Measurements from ENCODE around the gene FAF1.

Gene FAF1

DNA sequence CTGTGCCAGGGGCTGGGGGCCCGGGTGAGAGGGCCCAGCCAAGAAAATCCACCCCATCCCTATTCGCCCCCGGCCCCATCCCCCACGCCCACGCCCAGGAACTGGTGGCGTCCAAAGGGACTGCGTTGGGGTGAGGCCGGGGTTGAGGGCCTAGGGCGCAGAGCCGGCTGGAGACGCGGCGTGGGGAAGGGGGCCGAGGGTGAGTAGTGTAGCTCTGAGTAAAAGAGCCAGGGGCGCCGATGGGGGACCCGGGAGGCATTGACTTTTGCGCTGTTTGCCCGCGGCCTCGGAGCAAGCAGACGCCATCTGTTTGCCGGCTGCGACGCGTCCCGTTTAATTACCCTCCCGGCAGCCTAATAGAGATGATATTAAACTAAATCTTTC is 533.4 kb downstream of the FAF1 start:
- no peak for DNase-seq (ENCODE audit: low read depth)

DNA sequence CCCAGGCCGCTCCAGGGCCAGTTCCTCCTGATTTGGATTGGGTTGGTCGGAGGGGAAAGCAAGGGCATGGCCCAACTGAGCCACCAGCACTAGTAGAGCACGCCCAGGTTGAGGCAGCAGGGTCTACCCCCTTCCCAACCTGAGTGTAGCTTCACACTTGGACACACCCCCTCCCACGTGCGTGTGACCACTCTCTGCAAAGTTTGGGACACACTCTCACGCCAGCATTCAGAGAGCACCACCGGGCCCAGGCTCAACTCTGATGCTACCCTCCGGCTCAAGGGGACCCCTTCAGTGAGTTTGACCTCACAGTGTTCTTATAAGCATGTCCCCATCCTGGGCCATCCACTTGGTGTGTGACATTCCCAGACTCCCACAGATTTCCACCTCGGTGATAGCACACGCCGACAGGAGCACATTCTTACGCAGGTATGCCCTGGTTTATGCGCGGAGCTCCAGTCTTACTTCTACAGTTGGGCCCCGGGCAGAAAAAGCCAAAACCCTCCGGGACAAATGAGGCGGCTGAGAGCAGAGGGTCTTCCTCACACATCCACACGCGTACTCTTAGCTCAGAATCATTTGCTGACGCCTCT is 533.9 kb downstream of the FAF1 start:
- no peak for DNase-seq (ENCODE audit: low read depth)

DNA sequence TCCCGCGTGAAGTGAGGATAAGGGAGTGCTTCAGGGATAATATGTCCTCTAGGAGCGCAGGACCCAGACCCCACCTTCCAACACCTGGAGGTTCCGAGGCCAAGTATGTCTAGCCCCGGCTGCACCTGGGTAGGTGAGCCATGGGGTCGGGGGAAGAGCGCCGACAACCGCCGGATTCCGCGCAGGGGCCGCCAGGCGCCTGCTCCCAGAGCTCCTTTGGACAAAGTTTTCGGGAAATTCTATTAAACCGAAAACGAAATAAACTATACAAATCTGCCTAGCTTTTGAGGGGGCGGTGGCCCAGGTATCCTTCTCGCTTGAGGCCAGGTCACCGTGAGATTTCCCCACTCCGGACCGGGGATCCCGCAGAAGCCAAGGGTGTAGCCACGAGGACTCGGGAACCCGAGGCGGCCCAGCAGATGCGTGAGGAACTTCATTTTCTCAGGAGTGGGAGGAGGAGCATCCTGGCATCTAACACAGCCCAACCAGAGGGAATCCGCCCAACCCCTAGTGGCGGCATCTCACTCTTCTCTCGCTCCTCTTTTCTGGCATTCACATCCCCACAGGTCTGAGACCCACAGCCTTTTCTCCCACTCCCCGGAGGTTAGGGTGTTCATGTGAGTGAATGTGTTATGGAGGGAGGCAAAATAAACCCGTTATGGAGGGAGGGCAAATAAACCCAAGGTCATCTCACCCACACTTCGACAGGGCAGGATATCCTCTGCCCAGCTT is 534.5 kb downstream of the FAF1 start:
- DNase-seq (ENCODE audit: low read depth), result no peak

DNA sequence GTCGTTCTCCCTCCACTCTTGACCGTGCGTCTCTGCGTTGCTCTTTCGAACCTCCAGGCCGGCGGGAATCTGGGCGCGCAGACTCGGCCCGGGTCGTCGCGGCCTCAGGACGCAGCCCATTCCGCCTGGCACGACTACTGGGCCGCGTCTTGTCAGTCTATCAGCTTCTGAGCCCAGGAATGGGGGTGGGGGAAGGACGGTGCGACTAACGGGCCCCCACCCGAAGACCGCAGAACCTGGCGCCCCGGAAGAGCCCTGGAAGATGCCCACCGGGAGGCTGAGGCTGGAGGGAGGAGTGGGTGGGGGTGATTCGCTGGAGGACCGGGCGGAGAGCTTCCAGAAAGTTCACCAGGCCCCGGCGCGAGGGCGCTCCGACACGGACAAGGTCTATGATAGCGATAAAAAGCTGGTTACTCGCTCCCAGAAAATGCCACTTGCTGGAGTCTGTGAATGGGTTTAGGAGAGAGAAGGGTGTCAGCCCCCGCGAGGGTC is 535.1 kb downstream of the FAF1 start:
- DNase-seq (ENCODE audit: low read depth), result no peak

DNA sequence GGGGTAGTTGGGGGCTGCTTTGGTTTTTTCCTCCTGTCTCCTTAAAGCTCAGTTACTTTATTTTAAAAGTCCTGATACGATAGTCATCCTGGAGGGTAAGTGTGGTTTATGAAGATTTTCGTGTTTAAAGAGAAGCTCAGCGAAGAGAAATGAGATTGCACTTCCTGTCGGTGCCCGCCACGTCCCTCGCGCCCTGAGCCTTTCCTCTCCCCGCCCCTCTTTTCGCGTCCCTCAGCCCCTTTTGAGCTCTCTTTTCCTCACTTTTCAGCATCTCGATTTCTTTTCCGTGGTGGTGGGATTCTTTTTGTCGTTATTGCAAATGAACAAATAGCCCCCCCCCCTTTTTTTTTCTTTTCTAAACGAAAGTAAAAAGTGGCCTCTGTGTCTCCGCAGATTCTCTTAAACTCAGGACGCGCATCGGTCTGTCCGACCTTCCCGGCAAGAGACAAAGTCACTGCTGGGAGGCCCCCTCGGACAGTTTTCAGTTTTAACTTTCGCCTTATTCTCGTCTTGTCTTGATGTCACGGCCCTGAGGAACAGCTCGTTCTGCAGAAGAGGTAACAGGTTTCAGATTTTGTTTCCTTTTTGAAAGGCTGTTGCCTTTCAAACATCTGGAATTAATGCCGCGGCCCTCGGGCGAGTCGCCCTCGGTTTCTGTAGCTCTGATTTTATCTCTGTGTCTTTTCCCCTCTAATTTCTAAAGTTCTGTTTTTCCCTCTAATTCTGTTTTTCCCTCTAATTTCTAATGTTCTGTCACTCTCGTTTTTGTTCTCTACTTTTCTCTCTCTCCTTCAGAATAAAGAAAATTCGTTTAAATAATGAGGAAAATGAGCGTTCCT is 535.8 kb downstream of the FAF1 start:
- no peak for DNase-seq (ENCODE audit: low read depth)

DNA sequence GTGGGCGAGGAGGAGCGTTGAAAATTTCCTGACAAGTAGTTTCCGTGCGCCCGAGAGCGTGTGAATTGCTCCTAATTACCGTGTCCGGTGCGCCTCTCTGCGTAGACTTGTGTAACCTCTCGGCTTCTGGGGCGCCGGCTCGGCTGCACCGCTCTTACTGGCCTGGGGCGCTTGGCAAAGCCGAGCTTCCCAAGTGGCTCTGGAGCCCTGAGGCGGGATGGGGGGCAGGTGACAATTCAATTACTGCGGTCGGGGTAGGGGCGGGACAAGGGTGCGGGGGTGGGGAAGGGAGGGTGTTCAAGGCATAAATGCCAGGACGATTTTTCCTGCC is 536.4 kb downstream of the FAF1 start:
- DNase-seq (ENCODE audit: low read depth), result no peak

DNA sequence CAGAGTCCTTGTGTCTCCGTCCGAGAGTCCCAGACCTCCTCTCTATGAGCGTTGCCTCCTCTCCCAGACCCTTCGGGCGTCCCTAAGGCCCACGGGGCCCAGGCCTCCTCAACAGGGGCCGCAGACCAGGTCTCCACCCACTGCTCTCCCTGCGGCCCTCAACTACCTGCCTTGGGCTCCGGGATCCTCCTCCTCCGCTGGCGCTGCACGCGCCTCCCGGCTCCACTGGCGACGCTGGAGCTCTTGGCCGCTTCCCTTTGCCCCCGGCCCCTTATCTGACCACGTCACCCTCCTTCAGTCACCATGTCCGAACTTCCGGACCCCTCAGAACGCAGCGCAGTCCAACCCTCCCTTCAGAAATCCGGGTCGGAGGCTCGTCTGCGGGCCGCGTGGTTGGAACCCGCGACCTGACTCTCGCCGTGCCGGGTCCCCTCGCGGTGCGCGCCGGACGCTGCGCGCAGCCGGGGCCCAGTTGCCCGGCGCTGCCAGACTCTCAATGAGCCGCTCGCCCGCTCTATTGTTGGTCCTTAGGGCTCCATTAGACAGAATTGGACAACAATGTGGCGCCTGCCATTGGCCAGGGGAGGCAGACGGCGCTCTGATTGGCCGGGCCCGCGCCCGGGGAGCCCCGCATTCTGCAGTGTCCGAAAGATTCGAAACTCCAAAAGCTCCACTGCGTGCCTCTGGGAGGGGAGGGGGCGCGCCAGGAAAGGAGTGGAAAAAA is 537.0 kb downstream of the FAF1 start, which contains the start of gene DMRTA2:
TSS of gene DMRTA2 (minus strand) at position 498 of the 724 bp plus-strand sequence. CDS start 1,907 bp downstream, outside the sequence.
- DNase-seq (ENCODE audit: low read depth), result no peak

DNA sequence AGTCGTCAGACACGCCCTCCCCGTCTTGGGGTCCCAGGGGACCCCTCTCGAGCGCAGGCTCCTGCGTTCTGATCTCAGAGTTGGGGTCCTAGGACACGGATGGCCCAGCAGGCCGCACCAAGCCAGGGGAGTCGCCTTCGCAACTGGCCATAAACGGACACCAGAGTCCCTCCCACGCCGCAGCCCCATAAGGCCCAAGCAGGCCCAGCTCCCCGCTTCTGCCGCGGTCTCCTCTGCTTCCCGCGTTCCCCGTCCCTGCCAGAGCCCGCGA is 537.5 kb downstream of the FAF1 start:
- DNase-seq (ENCODE audit: low read depth), result no peak

DNA sequence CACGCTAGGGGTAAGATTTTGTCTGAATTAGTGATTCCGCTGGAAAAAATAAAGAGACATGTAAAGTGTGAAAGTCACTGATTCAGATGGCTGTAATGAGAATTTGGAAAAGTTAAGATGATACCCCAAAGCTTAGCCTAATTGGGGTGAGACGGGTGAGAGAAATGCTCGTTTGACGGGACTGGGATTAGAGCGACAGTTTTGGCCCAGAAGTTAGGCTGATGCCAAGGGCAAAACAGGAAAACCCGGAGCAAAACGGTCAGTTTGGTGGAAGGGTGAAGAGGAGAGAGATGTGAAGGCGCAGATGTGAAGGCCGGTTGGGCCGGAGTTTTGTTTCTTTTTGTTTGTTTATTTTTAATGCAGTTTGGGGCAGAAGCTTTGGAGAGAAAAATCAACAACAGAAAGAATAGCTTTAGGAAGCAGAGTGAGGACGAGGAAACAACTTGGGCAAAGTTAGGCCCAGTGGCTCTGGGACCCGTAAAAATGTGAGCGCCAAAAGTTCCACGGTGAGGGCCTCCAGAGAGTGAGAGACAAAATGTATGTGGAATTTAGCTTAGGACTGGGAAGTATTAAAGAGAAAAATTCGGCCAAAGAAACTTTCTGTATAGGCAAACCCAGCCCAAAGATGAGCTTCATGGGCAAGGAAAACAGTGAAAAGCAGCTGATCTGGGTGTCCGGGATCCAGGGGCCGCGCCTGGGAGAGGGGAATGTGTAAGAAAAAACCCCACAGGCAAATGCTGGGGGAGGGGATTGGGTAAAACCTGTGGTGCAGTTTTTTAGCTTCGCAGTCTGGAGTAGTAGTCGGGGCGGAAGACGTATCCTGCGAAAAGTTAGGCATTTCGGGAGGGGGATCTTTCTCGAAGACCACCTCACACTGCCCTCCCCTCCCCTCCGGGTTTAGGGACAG is 538.0 kb downstream of the FAF1 start:
- no peak for DNase-seq (ENCODE audit: low read depth)

DNA sequence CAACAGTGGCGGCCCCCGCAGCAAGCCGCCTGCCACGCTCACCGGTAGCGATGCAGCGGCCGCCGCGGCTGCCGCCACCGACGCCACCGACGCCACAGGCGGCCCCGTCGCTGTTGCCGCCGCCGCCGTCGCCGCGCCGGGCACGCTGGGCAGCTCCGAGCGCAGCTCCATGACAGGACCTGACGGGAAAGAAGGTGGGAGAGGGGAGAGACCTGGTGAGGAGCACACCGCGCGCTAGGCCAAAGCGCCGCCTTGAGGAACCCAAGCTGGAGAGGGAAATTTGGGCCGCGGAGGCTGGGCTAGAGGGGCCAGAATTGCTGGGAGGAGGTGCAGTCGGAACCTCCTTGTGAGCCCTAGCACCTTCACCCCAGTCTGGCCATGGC is 538.7 kb downstream of the FAF1 start:
- no peak for DNase-seq (ENCODE audit: low read depth)

DNA sequence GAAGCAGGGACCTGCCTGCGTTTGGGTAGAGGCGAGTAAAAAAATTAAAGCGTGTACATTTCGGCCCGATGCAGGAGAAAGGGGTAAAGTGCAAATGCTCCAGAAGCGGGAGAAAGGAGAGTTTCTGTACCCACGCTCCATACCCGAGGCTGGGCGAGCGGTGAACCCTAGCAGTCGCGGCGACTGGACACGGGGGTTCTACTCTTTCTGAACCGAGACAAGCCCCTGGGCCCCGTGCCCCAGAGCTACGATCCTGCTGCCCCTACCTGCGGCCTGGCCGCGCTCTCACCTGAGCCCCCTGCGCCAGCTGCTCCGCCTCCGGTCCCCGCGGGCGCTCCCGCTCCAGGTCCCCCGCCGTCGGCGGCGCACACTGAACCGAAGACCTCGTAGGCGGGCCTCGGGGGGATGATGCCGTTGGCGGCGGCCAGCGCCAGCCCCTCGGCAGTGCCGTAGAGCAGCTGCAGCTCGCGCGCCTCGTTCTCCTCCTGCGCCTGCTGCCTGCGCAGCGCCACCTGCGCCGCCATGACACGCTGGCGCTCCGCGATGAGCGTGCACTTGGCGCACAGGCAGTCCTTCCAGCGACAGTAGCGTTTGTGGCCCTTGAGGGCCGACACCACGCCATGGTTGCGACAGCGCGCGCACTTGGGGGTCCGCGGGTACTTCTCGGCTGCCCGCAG is 539.2 kb downstream of the FAF1 start:
- DNase-seq (ENCODE audit: low read depth), result no peak

DNA sequence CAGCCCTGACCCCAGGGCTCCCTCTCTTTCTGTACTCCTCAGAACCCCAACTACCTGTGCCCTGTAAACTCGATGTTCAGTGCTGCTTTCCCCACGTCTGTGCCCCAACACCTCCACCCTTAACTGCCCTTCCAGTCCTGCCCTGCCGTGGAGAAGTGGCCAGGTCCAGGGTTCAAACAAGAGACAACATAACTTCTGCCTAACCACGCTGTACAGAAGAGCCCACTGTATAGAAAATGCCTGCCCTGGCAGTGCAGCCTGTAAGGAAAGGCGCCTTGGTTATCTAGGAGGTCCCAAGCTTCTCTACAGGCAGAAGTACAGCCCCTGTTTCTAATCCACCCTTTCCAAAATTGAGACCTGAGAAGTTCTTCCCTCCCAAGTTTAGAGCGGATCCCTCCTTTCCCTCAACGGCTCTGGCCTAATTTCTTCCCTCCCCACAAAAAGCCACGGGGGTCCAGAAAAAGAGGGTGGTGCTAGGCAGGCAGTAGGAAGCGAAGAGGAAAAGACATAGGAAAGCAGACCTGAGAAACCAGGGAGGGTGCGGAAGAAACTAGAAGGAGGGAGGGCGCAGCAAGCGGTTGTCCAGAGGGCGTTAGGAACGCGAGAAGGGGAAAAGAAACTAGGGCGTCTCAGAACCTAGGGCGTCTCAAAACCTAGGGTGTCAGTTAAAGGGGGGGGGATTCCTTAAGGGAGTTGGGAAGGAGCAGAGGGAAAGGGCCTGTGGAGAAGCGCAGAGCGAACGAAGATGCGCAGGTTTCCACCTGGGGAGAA is 540.0 kb downstream of the FAF1 start:
- DNase-seq (ENCODE audit: low read depth), result no peak

DNA sequence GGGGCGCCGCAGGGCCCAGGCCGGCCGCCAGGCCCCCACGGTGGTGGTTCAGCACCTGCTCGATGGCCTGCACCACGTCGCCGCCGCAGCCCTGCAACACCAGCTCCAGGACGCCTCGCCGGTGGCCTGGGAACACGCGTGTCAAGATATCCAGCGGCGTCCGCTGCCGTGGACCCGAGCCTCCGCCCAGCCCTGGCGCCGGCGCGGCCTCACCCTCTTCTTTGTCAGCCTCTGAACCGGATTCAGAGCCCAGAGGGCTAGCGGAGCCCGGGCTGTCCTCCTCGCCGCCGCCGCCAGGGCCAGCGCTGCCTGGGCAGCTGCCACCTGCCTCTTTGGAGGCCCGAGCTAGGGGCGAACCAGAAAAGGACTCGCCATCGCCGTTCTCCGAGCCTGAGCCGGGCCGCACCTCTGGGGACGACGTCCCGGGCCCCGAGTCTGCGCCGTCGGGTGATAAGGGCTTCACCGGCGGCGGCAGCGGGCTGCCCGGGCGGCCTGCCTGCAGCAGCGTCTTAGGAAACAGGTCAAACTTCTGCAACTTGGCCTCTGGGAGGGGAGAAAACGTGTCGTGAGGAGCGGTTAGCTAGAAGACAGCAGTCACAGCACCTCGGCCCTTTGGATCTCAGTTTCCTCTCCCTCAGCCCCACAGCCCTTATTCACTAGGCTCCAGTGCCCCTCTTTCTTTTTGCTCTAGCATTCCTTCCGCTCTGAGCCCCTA is 540.7 kb downstream of the FAF1 start:
- DNase-seq (ENCODE audit: low read depth), result no peak

DNA sequence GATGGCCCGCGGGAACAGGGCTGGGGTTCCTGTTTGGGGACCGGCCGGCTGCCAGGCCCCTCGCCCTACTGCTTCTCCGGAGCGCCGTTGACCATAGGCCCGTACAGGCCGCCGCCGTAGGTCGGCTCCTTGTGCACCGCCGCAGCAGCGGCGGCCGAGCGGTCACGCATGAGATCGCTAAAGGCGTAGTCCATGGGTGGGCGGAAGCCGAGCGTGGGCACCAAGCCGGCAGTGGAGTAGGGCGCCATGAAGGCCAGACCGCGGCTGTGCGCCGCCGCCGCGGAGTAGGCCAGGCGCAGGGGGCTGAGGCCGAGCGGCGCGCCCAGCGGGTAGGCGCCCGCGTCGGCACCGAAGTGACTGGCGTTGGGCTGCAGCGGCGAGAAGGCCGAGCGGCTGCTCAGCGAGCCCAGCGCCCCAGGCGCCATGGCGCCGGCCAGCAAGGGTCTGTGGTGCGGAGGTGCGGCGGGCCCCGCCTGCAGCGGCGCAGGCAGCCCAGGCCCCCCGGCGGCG is 541.4 kb downstream of the FAF1 start:
- DNase-seq (ENCODE audit: low read depth), result no peak

DNA sequence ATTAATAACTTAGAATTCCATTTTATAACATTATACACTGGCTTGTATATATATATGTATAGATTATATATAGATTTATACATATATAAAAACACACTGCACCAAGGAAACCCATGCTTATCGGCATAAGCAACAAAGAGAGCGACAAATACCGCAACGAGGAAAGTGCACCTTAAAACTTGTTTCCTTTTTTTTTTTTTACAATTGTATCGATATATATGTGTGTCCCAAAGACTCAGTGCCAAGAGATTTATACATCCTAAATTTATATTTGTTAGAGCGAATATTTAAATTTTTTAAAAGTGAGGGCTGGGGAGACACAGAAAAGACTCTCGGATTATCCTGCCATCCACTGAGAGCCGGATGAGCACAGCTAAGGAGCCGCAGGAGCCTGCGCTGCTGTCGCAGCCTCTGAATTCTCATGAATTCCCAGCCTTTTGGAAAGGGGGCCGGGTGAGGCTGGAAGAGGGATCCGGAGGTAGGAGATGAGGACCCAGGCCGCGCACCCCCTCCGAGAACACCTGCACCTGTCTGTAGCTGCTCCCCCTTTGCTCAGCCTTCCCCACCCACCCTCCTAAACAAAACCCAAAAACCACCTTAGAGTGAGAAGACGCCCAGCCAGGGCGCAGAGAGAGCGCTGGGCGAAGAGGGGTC is 542.0 kb downstream of the FAF1 start:
- no peak for DNase-seq (ENCODE audit: low read depth)

DNA sequence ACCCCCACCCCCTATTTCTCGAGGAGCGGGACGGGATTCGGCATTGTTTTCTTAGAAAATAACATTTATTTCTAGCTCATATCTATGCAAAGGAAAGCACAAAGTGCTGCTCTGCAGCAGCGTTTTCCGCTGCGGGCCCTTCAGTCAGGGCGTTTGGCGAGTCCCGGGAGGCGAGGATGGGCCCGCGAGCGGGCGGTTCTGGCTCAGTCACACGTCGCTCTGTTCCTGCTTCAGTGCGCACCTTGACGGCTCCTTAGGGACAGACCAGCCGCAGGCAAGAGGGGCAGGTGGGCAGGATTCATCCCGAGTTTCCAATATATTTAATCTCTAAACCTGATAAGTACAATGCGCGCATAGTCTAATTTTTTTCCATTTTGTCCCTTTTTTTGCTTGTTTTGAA is 542.6 kb downstream of the FAF1 start:
- DNase-seq (ENCODE audit: low read depth), result no peak

DNA sequence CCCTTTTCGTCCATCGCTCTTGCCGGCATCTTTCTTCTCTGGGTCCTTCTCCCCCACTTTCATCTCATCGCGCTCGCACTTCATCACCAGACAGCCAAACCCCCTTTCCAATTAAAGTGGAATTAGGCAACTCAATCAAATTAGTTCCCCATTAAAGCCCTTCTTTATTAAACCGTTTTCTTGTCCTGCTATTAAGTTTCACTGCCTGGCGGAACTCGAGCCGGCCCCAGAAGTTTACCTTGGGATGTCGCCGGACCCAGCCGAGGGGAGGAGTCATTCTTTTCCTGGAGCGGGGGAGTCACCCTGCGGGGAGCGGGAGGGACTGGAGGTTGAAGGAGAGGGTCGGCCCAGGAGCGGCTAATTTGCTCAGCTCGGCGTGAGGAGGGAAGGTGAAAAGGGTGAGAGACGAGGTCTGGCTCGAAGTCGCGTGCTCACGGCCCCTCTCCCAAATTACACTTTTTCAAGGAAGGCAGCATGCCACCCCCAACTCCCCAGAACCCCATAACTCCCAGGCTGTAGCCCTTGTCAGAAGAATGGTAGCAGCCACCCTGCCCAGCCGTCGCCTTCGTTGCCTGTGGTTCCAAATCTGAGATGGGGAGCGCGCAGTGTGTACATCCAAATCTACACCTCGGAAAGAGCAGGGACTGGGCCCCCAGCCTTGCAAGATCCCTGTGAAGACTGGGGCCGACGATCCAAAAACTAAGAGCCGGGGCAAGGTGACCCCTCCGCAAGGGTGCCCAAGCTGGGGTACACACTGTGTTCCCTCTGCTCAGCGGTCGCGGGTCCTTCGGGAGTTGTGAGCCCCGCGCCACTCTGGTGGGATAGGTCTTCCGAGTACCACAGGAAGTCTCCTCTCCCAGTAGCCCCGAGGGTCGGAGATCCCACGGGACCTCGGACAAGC is 543.3 kb downstream of the FAF1 start:
- no peak for DNase-seq (ENCODE audit: low read depth)

DNA sequence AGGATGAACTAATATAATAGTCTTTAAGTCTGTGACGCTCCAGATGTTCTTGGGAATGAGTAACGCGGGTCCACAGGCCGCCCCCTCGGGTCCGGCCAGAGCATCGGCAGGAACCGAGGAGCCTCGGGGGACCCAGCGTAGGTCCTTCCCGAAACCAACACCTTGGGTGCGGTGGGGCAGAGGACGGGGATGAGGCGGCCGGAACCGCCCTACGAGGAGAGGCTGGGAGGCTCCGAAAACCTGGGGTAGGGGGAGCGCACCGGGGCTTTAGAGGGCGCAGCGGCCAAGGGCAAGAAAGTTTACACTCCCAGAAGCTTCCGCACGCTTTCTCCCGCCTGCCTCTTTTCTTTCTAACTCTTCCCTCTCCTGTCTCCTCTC is 543.9 kb downstream of the FAF1 start:
- no peak for DNase-seq (ENCODE audit: low read depth)
